Ovary (tissue), 9 donors: ENCODE data around the gene D2HGDH. TPM values are rescaled to one million over a fixed set of nuclear protein-coding genes. Genes with fewer than 3 reads are reported as not detected.
"Not testable (repeated sequence)": the region's sequence is repeated elsewhere in the genome, so short reads cannot be mapped to it uniquely, and the experiment has no call there.

Experiments
- DNase-seq, 5 donors: peaks; one replicate each; pipeline ENCODE4 v3.0.0-alpha.2; 2019 to 2020
- H3K27ac ChIP-seq, 2 donors: fragments of 200-600 bp; one replicate each; pipeline versions ENCODE4 v1.5.1 to v1.8.0; 2019 to 2022
- H3K27me3 ChIP-seq: fragments of 200-600 bp; one replicate; pipeline ENCODE4 v1.8.0; 2022
- H3K36me3 ChIP-seq: fragments of 200-600 bp; sonication (generic); one replicate; pipeline ENCODE4 v1.5.1; 2019
- H3K4me1 ChIP-seq: one replicate; pipeline ENCODE4 v1.8.1; 2013; ENCODE audit warnings: mild to moderate bottlenecking, moderate library complexity; ENCODE audit not compliant: insufficient read depth
- H3K4me3 ChIP-seq: fragments of 200-600 bp; sonication (generic); one replicate; pipeline ENCODE4 v1.5.1; 2017
- H3K9me3 ChIP-seq, 2 donors: fragments of 200-600 bp in 1 of 2; sonication (generic) in 1 of 2; one replicate each; pipeline versions ENCODE4 v1.5.1 to v1.8.1; 2013 to 2019; ENCODE audit warnings: mild to moderate bottlenecking in 1 of 2, moderate library complexity in 1 of 2
- EP300 ChIP-seq: sonication (generic); formaldehyde crosslinking; IDR thresholded peaks from one replicate; pipeline ENCODE4 v1.6.1; 2017; ENCODE audit warnings: antibody characterized with exemption
- POLR2A ChIP-seq: fragments of 450-650 bp; IDR thresholded peaks from one replicate; pipeline ENCODE4 v1.6.1; 2017; ENCODE audit warnings: antibody characterized with exemption, mild to moderate bottlenecking, moderate library complexity
- WGBS, 3 donors: extraction: QIAGEN DNeasy Blood & Tissue Kit in 1 of 3; methylation state at CpG; one replicate each; pipeline versions ENCODE4 v1.1.5 to v1.1.7; 2013 to 2017; 5-methylcytosine and 5-hydroxymethylcytosine counted together
- intact Hi-C, 4 donors: fragments of 100-400 bp; cut with DNase I; formaldehyde crosslinking; loops; one replicate each; pipeline versions ENCODE4 v1.11.0 to v1.15.1; 2022 to 2023
- polyA plus RNA-seq, 2 donors: library from polyadenylated mRNA; stranded (reverse); fragments of 200-250 nt in 1 of 2; fragments of 350-450 nt in 1 of 2; fragmentation: Illumina TruSeq in 1 of 2; extraction: RNeasy Lipid Tissue Mini Kit (QIAGEN cat#74804) in 1 of 2; gene quantifications; one replicate each; pipeline ENCODE4 v1.2.3, GENCODE V29; 2013 to 2014
- total RNA-seq, 7 donors: library from RNA; depleted of rRNA in 2 of 7; stranded (reverse); fragments of >200 nt in 2 of 7; fragmentation: NEBNext Ultra II Directional in 3 of 7; extraction: Animal tissue kit (Norgen Biotek cat#: 25700) in 3 of 7; gene quantifications; one replicate each; pipeline versions ENCODE4 v1.1.0 to v1.2.4, GENCODE V29; 2016 to 2023
- TF ChIP-seq, protein P1 (sequence below), 3 donors: fragments of 450-650 bp in 2 of 3; fragments of 200-600 bp in 1 of 3; IDR thresholded peaks; one replicate each; pipeline versions ENCODE4 v1.5.1 to v1.8.0; 2016 to 2022; ENCODE audit warnings: antibody characterized with exemption in 3 of 3, mild to moderate bottlenecking in 1 of 3
- donor health status: DM: no; HTN: no; CAD: no; lungs with moderate emphysema.
- donor health status: DM: no; HTN: no; CAD: no.
- donor health status: Bipolar disorder and iron deficiency.
- donor health status: DM: yes; HTN: yes; CAD: no.
- donor health status: DM: no; HTN: no; CAD: no.
- donor health status: DM: yes; HTN: yes; CAD: no.

D2HGDH gene
- total and polyA plus RNA-seq, 9 donors = 0.63 to 35.1 (median 24.6) TPM

DNA sequence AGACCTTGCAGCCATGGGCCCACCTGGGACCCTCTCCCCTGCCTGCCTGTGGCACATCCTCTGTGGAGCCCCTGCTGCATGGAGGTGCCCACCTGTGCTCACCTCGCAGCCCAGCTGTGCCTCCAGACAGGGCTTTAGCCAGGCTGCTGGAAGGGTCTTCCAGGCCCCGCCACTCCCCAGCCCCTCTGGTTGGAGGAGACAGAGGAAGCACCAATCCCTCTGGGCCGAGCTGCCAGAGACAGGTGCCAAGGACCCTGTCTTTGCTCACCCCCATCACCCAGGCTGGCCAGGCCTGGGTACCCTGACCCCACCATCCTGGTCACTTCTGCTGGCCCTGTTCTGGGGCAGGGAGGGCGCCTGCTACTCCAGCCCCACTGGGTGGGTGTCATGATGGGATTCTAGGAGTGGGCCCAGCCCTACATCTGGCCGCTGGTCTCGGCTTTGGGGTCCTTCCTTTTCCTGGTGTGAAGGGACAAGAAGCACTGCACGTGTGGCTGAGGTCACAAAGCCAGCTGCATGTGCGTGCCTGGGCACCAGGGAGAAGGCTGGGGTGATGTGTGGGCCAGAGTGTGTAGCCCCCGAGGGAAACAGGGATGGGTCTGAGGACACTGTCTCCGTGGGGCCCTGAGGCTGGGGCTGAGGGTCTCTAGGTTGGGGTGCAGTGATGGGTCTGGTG lies 65.2 kb downstream of the D2HGDH start:
- Histone ChIP-seq H3K27me3 (no peaks in the 10 kb centered on the region), H3K4me1 (peaks cover 2% of the 10 kb centered on the region), H3K9me3 (no peaks in the 10 kb centered on the region), H3K4me3 (no peak overlapping the region), H3K36me3 (no peaks in the 10 kb centered on the region), H3K27ac (no peak overlapping the region)
- DNase-seq = peak; percentile 7 to 28 (median 10)
- no peak for TF ChIP-seq POLR2A
- TF ChIP-seq, protein P1, sequence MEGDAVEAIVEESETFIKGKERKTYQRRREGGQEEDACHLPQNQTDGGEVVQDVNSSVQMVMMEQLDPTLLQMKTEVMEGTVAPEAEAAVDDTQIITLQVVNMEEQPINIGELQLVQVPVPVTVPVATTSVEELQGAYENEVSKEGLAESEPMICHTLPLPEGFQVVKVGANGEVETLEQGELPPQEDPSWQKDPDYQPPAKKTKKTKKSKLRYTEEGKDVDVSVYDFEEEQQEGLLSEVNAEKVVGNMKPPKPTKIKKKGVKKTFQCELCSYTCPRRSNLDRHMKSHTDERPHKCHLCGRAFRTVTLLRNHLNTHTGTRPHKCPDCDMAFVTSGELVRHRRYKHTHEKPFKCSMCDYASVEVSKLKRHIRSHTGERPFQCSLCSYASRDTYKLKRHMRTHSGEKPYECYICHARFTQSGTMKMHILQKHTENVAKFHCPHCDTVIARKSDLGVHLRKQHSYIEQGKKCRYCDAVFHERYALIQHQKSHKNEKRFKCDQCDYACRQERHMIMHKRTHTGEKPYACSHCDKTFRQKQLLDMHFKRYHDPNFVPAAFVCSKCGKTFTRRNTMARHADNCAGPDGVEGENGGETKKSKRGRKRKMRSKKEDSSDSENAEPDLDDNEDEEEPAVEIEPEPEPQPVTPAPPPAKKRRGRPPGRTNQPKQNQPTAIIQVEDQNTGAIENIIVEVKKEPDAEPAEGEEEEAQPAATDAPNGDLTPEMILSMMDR (IDR thresholded peaks at IDR 0.05) = no peak
- no peak for TF ChIP-seq EP300
- 87 to 92% (median 88%) methylated on average over 8 to 10 of the region's 10 CpGs for WGBS, 3 donors
- intact Hi-C loops = no loop called here

DNA sequence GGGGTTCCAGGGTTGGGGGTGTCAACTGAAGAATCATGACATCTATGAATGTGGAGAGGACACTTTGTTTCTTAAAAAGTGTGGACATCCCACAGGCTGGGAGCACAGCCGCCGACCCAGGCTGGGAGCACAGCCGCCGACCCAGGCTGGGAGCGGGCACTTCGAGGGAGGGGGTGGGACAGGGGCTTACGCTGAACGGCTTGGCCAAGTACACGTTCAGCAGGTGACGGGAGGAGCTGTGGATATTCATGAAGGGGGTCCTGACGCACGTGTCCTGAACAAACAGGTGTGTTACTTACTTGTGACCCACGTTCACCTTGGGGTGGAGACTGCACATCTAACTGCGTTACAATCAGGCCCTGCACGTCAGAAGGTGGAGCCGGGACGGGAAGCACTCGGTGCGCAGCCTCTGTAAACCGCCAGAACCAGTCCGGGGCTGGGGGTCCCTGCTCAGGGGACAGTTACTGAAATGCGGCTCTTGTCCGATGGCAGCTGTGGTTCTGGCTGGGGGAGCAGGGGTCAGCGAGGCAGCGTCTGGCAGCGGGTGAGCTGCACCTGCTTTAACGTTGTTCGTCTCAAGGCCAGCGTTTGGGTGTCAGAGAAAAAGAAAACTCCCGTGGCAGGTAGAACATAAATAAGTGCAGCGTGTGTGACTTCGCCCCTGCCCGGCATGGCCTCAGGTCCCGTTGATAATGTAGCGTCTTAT lies 65.9 kb downstream of the D2HGDH start:
- intact Hi-C loops, H3K9me3 ChIP-seq, H3K27ac ChIP-seq, H3K36me3 ChIP-seq, H3K27me3 ChIP-seq, H3K4me1 ChIP-seq, H3K4me3 ChIP-seq: not testable (repeated sequence)
- peak in 3 of 5 donors; percentile 4 to 31 (median 10) for DNase-seq
- WGBS, 3 donors = 65 to 78% (median 77%) methylated on average over 35 of the region's 35 CpGs

DNA sequence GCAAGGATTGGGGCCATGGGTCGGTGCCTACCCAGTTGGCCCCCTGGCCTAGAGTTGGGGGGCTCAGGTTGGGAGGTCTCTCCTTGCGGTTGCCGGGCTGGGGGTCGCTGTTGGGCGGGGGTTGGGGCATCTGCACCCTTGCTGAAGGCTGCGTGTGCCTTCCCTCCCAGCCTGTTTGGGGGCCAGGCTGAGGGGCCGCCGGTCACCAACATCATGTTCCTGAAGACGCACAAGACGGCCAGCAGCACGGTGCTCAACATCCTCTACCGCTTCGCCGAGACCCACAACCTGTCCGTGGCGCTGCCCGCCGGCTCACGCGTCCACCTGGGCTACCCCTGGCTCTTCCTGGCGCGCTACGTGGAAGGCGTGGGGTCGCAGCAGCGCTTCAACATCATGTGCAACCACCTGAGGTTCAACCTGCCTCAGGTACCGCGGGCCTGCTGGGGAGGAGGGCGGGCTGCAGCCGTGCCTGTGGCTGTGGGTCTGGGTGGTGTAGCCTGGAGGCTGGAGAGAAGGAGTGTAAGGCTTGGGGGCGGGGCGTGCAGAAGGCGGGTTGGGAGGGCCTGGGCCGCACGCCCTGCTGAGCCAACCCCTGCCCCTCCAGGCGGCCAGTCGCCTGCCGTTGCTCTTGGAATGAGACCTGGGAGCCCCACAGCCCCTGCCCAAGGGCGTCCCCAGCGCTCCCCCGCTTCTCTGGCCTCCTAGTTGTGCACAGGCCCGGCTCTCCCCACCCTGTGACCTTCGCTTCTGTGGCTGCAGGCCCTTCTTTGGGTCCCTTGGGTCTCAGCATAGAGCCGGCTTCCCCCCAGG lies 67.4 kb downstream of the D2HGDH start:
- 81 to 88% (median 83%) methylated on average over 43 to 44 of the region's 44 CpGs for WGBS, 3 donors
- no peaks in the 10 kb centered on the region for H3K36me3 ChIP-seq
- no peaks in the 10 kb centered on the region for H3K9me3 ChIP-seq
- intact Hi-C loops = no loop called here
- no peaks in the 10 kb centered on the region for H3K27me3 ChIP-seq
- TF ChIP-seq POLR2A = no peak
- no peak for TF ChIP-seq EP300
- TF ChIP-seq, protein P1 (IDR thresholded peaks at IDR 0.05) = no peak
- H3K27ac ChIP-seq = no peak overlapping the region
- peak in 3 of 5 donors; percentile 13 to 47 (median 16) for DNase-seq
- no peak overlapping the region for H3K4me3 ChIP-seq
- peaks cover 3% of the 10 kb centered on the region for H3K4me1 ChIP-seq

DNA sequence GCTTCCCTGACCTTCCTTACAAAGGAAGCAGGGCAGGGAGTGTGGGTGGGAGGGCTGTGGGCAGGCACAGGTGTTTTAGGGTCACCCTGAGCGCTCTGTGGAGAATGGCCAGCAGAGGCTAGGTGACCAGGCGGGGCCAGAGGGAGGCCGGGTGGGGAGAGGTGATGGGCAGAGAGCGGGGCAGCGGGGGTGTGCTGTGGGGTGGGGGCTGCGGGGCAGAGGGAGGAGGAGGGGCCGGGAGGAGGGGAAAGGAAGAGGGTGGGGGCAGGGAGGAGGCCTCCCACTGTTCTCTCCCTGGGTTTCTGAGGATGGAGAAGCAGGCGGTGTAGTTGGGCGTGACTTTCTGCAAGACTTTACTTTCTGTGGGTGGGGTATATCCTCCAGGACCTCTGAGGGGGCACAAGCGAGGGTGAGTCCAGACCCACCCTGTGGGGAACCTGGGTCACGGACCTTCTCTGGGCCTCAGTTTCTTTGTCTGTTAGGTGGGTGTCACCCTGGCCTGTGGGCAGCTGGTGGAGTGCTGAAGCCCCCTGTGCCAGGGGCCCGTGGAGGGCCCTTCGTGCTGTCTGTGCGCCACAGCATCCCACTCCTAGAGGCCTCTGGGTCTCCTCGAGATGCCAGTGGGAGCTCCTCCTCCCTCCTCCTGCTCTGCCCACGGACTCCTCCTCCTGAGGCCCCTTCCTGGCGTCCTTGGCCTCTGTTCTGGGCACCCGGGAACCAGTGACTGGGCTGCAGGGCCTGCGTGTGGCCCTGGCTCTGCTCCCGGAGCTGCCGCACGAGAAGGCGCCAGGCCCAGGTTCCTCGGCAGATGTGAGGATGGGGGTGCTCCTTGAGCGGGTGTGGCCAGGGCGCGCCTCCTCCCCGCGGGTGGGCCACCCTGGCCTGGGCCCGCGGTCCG lies 68.2 kb downstream of the D2HGDH start:
- H3K4me3 ChIP-seq = no peak overlapping the region
- H3K9me3 ChIP-seq = no peaks in the 10 kb centered on the region
- WGBS, 3 donors = 37 to 59% (median 51%) methylated on average over 24 to 32 of the region's 32 CpGs
- peaks cover 3% of the 10 kb centered on the region for H3K4me1 ChIP-seq
- no peak for TF ChIP-seq POLR2A
- TF ChIP-seq EP300 = no peak
- TF ChIP-seq, protein P1 (IDR thresholded peaks at IDR 0.05) = no peak
- intact Hi-C loops = no loop called here
- no peak overlapping the region for H3K27ac ChIP-seq
- no peaks in the 10 kb centered on the region for H3K27me3 ChIP-seq
- DNase-seq = peak in 3 of 5 donors; percentile 14 to 50 (median 19)
- H3K36me3 ChIP-seq = no peaks in the 10 kb centered on the region
